Stimulated activated CD4-positive, alpha-beta T cell treated with anti-CD3 and anti-CD28 coated beads, Interleukin-15, amount 100 ng/mL, for 24 hours (primary cell): ENCODE measurements around the gene RRAD.
A peak's percentile ranks its signal among the peaks of the same experiment; 100 is the strongest.

Source experiments
- DNase-seq: peaks from one replicate; pipeline ENCODE4 v3.0.0-alpha.2; 2020

RRAD gene

GRCh38 chr16:66914541-66914940, 10.8 kb downstream of the RRAD start:
- no peak for DNase-seq

- DNase-seq = no peak
Measured at GRCh38 chr16:66913711-66914110, 11.6 kb downstream of the RRAD start.

GRCh38 chr16:66913081-66913480, 12.3 kb downstream of the RRAD start:
- no peak for DNase-seq

GRCh38 chr16:66911801-66912200, 13.5 kb downstream of the RRAD start:
- no peak for DNase-seq

GRCh38 chr16:66911112-66911511, 14.2 kb downstream of the RRAD start:
- no peak for DNase-seq

- no peak for DNase-seq
Measured at GRCh38 chr16:66910175-66910940, 15.0 kb downstream of the RRAD start.

GRCh38 chr16:66908762-66909559, 16.4 kb downstream of the RRAD start:
- DNase-seq = no peak

- no peak for DNase-seq
Measured at GRCh38 chr16:66908116-66908515, 17.2 kb downstream of the RRAD start.

GRCh38 chr16:66906916-66907836, 18.2 kb downstream of the RRAD start:
- DNase-seq = no peak

- DNase-seq = peak; percentile 60
Measured at GRCh38 chr16:66905633-66906539, 19.4 kb downstream of the RRAD start.

GRCh38 chr16:66904846-66905632, 20.3 kb downstream of the RRAD start:
- no peak for DNase-seq

- no peak for DNase-seq
Measured at GRCh38 chr16:66904428-66904845, 20.9 kb downstream of the RRAD start.

- no peak for DNase-seq
Measured at GRCh38 chr16:66903544-66904427, 21.5 kb downstream of the RRAD start.

GRCh38 chr16:66902648-66903543, 22.4 kb downstream of the RRAD start:
- DNase-seq = no peak

GRCh38 chr16:66901626-66902025, 23.7 kb downstream of the RRAD start:
- DNase-seq = no peak

- DNase-seq = no peak
Measured at GRCh38 chr16:66900721-66901441, 24.5 kb downstream of the RRAD start.

- no peak for DNase-seq
Measured at GRCh38 chr16:66899945-66900710, 25.2 kb downstream of the RRAD start.
